HG03097 (cell line): ENCODE data around the gene FBXO41.
A peak's percentile ranks its signal among the peaks of the same experiment; 100 is the strongest.

Experiments used
- ATAC-seq: cut with Tn5 transposase; IDR thresholded peaks from one replicate; pipeline ENCODE4 v1.9.1; 2021; ENCODE audit not compliant: unreplicated experiment, low FRiP score

Gene FBXO41

DNA sequence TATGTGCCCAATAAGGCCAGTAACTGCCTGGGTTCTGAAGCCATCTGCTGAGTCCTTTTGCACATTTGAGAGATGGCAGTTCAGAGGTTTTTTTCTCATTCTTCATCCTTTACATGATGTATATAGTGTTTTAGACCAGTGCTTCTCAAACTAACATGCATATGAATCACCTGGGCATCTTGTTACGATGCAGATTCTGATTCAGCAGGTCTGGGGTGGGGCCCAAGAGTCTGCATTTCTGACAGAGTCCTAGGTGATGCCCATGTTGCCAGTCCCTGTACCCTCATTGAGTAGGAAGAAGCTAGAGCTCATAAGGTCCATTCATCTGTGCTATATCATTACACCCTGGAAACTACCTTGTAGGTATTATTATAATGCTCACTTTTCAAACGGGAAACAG, 66.5 kb downstream of the FBXO41 start:
- no peak for ATAC-seq

DNA sequence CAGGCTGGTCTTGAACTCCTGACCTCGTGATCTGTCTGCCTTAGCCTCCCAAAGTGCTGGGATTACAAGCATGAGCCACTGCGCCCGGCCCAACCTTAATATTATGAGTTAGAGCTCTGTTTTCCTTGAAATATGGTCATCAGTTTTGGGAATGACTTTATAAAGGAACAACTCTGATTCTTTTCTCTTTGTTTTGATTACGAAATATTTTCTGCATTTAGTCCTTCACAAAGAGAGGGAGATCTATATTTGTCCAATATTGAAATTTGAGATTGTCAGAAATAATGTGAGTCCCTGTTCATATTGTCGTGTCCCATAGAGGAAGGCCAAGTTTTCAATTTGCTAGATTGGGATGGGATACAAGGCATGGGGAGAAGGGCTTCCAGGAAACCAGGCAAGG, 67.1 kb downstream of the FBXO41 start:
- ATAC-seq: no peak

GRCh38 chr2:73215254-73215653, 69.0 kb downstream of the FBXO41 start:
- ATAC-seq: no peak

DNA sequence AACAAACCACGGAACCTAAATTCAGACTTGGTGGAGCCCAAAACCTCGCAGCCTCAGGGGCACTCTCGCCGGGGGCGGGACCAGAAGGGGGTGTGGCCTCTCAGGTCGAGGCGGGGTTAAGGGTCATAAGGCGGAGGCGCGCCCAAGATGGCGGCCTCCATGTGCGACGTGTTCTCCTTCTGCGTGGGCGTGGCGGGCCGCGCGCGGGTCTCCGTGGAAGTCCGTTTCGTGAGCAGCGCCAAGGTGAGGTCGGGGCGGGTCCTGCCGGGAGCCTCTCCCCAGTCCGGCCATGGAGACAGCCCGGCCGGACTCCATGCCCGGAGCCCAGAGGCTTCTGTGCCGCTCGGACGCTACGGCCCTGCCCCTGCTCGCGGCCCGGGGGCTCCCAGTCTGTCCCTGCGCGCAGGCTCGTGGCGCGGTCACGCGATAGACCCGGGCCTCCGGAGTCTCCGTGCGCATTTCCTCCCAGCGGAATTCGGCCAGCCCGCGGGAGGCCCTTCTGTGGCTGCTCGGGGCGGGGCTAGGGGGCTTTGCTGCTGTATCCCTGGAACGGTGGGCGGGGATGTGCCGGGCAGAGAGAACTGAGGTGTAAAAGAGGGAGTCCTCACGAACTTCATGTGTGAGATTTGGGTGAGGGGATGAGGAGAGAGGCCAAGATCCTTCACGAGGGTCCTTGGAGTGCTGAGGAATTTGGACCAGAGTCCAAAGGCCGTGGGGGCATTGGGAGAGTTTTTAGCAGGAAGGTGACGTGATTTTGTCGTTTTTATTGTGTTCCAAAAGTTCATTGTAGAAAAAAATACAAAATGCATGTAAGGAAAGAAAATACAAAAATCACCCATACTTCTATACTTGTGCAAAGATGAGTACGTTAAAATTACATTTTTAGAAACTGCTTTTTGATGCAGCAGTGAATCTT, 69.9 kb downstream of the FBXO41 start, which contains the start of gene SMYD5:
SMYD5 (plus strand) TSS at position 126 of the 916 bp plus-strand sequence; CDS start at position 148, 22 bp downstream.
- peak; percentile 91 for ATAC-seq

GRCh38 chr2:73212448-73213176, 71.7 kb downstream of the FBXO41 start:
- ATAC-seq: peak; percentile 66

GRCh38 chr2:73212098-73212447, 72.2 kb downstream of the FBXO41 start:
- ATAC-seq: no peak

DNA sequence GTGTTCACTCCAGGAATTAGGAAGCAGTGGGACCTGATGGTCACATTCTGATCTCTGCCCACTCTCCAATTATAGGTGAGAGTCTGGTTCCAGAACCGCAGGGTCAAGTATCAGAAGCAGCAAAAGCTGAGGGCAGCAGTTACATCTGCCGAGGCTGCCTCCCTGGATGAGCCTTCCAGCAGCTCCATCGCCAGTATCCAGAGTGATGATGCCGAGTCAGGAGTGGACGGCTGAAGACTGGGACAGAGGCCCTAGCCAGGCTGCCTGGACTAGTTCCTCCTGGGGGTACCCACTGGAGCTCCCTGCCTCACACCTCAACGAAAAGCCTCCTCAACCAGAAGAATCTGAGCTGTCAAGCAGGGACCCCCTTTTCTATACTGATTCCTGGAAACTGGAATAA, 73.6 kb downstream of the FBXO41 start:
- no peak for ATAC-seq

DNA sequence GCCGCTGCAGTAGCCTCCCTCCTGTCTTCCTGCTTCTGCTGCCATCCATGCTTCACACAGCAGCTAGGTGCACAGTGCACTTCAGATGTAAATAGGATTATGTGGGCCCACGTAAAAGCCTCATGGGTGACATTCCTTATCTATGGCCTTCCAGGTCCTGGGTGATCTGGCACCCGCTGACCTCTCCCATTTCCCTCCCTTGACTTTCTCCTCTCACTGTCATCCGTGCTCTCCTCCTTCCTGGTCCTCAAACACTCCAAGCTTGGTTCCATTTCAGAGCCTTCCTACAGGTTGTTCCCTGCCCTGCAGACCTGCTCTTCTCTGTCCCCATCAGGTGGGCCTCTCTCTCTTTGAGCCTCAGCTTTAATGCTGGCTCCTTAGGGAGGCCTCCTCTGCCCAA, 74.3 kb downstream of the FBXO41 start:
- no peak for ATAC-seq

- no peak for ATAC-seq
Measured at GRCh38 chr2:73208258-73208657, 76.0 kb downstream of the FBXO41 start.

DNA sequence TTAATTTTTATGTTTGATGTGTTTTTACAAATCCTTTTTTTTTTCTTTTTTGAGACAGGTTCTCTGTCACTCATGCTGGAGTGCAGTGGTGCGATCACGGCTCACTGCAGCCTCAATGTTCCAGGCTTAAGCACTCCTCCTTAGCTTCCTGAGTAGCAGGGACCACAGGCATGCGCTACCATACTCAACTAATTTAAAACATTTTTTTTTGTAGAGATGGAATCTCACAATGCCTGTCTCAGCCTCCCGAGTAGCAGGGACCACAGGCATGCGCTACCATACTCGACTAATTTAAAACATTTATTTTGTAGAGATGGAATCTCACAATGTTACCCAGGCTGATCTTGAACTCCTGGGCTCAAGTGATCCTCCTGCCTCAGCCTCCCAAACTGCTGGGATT, 78.7 kb downstream of the FBXO41 start:
- no peak for ATAC-seq
